ENCODE measurements around the gene TEX35.

The TEX35 gene

DNA sequence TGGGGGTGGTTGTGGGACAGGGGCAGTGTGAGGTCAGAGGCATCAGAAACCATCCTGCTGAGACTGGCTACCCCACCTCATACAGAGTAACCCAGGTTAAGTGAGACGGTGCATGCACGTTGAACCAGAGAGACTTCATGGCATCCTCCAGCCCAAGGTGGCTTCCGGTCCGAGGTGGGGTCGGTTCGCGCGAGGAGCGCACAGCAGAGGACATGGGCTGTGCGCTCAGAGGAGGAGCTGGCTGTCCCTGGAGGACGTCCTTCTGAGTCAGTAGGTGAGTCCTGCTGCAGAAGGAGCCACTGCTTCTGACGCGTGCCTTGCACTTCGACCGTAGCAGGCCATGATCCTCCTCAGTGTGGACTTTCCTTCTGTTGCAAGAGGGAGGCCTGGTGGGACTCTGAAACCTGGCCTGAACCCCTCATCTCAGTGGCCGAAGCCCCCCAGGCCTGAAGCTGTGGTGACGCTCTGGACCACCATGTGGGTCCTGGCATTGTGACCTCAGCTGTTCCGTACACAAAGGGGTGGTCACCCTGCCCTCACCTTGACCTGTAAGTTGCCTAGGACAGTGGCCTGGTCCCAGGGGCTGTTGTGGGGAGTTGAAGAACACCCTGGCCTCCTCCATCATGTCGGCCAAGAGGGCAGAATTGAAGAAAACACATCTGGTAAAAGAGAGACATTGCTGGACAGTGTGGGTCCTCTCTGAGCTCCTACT is at the start of gene TEX35:
TEX35 (plus strand) TSS at position 544 of the 712 bp plus-strand sequence; CDS start at position 624, 80 bp downstream.
- no peak for DNase-seq (ENCODE audit: low spot score)

DNA sequence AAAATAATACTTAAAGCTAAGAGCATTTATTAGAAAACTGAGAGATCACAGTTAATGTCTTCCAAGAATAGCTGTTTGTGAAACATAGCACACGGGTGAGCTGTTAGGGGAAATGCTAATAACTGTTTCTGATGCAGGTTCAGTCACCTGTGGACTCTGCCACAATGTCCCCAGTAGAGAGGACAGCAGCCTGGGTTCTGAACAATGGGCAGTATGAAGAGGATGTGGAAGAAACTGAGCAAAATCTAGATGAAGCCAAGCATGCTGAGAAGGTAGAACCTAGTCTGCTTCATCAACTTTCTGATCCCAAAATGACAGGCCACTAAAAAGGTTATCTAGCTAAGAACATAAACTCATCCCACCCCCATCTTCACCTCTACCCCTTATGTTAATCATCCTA is 48.8 kb upstream of the TEX35 start:
- no peak for DNase-seq (ENCODE audit: low spot score)

DNA sequence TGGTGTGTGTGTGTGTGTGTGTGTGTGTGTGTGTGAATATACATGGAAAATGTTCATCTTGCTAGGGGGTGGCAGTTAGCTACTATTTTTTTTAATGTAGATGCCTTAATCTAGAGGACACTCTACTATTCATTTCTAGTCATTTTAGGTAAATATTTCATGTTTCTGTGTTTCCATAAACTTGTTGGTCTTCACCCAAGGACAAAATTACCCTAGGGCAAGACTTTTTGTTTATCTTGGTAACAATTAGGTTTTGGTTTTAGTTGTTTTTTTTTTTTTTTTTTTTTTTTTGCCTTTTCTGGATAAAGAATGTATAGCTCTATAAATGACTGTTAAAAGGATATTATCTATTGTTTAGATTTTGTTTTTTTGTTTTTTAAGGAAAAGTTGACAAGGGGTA is 48.3 kb upstream of the TEX35 start:
- DNase-seq (ENCODE audit: low spot score) = no peak

DNA sequence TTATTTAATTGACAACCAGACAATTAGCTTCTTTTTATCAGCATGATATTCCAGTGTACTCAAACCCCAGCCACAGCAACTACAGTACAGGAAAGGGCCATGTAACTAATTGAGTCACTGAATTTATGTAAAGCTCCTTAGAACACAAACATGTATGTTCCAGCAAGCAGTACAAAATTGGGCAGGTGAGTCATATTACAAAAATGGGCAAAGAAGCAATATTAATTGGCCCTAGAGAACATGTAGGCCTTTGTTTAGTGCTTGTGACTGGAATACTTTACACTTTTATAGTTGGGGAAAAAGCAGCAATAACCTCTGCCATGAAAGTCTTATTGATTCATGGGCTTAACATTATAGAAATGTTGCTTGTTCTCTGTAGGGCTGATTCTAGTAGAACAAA is 47.9 kb upstream of the TEX35 start:
- peak; percentile 38 for DNase-seq (ENCODE audit: low spot score)

DNA sequence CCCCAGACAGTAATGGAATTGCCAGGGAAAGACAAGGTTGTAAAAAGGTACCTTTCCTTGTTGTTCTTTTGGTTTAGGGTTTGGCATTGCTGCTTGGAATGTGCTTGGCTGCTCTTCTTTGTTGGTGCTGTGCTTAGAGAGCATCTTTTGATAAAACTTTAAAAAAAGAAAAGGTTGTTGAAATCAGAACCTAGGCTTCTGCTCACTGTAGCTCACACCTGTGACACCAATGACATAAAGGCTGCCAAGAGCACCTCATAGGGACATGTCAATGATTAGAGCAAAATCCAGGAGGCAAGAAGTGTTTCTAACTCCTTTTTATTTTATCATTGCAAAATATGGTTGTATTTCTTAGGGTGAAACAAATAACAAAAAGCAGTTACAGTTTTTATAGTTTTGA is 45.1 kb upstream of the TEX35 start:
- DNase-seq (ENCODE audit: low spot score) = no peak

DNA sequence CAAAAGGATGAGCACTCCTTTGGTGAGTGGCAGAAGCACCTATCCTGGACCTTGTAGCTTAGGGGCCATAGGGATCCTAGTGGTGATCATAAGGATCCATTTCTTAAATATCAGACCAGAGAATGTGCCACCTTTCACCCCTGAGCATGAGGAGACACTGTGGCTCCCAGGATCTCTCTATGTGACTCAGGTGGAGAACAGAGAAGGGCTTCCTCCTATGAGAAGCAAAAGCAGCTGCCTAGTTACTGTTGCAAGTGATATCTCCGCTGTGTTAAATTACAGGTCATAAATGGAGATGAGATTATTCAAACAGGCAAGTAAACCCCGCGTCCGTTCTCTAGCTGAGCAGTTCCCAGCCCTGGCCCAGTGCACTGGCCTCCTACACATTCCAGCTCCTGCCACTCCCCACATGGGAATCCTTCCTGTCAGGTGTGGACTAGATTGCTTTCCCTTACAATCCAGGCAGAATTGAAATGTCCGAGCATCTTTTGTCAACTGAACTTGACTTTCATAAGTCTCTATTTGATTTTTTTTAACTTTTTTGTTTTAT is 42.4 kb upstream of the TEX35 start:
- DNase-seq (ENCODE audit: low spot score) = peak; percentile 51

DNA sequence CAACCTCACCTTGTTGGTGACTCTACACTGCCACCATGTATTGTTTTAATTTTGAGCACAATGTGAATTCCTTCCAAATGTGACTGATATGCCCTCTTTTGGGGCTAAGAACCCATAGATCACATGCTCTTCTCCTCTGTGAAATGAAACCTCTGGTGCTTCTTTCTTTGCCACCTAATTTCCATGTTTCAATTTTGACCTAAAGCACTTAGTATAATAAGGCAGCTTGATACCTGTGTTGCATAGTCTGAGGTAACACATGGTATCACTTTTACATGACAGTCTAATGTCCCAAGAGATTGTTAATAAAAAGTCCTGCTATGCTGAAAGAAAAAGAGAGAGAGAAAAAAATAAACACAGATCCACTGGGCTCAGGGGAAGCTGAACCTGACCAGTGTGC is 40.4 kb upstream of the TEX35 start:
- no peak for DNase-seq (ENCODE audit: low spot score)

DNA sequence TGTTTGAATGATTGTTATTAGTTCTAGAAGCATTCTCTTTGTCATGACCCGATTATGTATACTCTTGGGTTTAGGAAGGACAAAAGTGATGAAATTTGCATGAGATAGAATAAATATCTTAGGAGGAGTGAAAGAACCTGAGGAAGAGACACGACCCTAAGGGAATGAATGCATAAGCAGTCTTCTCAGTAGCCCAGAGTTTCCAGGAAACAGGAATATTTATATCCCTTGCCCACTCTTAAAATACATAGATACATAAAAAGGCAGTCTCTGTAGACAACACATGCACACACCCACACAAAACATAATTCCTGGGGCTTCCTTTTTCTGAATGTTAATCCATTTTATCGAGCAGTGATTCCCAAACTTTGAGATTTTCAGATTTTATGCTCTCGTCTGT is 35.5 kb upstream of the TEX35 start:
- DNase-seq (ENCODE audit: low spot score) = no peak

DNA sequence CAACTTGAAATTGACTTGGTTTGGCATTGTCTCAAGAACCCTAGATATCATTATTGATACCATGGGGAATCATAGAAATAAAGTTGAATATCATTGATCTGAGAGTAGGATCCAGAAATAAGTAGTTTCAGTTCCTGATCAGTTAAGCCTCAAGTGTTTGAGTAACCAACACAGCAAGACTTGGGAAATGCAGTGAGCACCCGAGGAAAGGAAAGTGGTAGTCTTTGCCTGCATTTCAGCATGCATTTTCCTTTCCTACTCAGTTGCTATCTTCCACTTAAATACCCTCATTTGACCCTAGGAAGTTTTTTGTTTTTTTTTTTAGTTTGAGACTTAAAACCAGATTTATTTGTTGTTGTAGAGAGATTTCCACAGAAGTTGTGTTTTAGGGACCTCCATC is 35.1 kb upstream of the TEX35 start:
- no peak for DNase-seq (ENCODE audit: low spot score)

DNA sequence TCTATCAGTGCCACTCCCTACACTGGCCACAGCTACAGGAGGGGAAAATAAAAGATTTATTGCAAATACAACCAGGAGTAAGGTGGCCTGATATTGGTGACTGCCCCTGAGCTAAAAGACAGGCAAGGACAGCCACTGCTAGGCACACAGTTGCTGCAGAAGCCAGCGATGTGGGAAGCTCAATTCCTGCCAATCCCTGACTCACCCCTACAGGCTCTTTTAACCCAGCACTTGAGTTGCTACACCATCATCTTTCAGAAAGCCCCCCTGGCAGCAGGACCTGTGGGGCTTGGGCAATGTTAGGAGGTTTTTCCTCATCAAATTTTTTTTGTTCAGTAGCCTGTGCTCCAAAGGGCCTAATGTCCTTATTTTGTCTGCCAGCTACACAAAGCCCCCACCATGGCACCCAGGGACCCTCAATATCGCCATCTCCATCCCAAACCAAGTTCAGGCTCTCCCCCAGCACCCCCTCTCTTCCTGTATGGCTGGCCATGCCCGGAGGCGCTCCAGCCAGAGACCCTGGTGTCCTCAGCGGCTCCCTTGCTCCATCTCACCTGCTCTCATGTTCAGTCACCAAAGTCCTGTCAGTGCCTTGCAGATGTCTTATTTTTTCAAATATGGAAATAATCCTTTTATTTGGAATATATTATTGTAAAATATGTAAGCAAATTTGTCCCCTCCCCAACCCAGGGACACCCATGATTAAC is 29.5 kb upstream of the TEX35 start:
- no peak for DNase-seq (ENCODE audit: low spot score)

DNA sequence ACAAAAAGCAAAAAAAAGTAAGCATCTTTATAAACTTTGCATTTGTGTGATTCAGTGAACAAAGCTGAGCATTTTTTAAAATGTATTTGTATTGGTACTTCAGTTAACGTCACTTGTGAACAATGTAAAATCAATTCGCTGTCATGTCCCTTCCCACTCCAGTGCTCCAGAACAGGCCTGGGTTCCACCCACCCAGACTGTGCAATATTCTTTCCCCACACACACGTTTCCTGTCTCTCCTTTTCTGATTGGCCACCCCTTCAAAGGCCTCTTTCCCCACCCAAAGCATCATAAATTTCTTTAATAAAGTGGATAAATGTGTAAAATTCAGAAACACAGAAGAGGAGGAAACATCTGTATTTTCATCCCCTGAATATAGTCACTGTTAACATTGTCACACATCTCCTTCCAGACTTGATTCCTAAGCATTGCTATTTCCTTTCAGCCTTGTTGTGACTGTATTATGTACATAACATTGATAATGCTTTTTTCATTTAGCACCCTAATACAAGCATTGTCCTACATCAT is 28.1 kb upstream of the TEX35 start:
- DNase-seq (ENCODE audit: low spot score) = no peak

DNA sequence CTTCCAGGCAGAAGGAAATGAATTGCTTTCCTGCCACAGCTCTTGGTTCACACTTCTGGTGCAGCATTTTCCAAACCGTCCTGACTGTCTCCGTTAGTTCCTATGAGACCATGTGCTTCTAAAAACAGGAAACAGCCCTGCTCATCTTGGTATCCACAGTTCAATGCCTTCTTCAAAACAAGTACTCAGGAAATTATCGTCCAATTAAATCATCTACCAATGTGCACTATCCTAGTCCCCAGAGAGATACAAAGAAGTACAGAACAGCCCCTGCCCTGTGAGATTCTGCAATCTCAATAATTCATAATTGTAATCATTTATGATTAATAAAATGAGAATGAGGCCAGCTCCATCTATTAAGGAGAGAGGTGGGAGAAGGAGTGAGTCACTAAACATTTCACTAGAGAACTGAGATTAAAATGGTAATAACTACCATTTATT is 27.3 kb upstream of the TEX35 start:
- DNase-seq (ENCODE audit: low spot score) = no peak

DNA sequence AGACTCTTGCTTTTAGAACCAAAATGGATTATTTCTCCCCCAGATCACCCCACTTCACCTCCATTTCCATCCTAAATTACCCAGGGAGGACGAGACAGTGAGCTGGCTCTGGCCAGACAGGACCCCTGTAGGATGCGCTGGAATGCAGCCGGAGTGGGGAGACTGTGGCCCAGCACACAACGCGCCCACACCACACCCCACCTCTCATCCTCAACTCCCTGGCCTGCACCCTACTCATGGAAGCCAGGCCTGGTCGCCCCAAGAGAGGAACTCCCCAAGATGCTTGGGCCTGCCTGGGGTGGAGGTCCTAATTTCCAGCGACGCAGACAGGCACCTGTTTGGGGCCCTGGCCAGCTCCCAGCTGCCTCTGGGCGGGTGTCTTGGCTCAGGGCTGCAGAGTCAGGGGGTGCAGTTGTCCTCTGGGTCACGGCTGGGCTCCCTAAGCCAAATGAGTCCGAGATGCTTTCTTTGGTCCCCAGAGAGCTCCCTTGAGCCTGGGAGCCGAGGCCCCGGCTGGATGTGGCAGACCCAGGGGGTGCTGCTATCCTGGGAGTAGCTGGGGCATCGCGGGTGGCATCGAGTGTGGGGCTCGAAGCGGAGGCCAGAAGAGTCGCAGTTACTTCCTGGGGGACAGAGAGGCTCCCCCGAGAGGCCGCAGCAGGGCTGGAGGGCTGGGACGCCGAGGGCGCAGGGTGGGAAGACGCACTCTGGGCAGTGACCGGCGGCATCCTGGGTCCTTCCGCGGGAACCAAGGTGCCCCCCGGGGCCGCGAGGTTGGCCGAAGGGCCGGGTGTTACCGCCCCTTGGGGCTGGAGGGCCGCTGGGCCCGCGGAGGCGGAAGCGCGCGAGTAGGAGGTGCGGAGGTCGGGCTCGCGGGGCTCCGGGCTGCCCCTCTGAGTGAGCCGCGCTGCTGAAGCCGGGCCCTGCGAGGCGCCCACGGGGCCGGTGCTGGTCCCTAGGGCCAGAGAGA is 26.5 kb upstream of the TEX35 start:
- DNase-seq (ENCODE audit: low spot score) = no peak

DNA sequence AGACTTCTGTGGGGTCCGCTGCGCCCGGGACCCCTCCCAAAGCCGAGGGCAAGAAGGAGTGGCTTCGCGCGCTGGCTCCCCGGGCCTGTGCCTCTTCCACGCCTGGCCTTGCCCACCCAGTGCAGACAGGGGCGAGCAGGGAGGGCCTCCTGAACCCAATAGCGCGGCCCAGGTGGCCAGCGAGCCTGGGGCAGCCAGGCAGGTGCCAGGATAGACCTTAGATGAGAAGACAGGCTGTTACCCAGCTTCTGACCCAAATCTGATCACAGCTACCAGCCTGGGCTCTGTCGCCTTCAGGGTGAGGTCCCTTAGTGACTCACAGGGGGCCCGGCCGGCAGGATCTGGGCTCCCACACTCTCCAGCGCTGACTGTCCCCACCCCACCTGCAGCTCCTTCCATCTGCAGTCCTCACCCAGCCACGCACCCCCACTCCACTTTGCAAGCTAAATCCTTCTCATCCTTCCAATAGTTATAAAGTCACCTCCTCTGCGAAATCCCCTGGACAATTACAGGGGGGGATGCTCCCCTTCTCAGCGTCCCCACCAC is 25.8 kb upstream of the TEX35 start:
- no peak for DNase-seq (ENCODE audit: low spot score)

DNA sequence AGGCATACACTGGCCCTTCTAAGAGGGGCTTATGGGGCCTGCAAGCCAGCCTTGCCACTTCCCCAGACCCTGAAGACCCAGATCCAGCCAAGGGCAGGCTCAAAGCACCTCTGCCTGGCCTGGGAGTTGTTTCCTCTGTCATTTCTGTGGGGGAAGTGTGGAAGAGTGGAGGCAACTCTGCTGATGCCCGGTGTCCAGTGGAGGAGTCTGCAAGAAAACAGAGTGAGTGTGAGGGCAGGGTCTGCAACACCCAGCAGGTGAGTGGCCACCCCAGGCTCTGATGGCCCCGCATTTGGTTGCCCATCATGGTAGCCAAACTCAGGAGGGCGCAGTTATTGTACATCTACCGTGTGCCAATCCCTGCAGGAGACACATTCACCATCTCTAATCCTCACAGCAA is 24.5 kb upstream of the TEX35 start:
- DNase-seq (ENCODE audit: low spot score) = no peak

DNA sequence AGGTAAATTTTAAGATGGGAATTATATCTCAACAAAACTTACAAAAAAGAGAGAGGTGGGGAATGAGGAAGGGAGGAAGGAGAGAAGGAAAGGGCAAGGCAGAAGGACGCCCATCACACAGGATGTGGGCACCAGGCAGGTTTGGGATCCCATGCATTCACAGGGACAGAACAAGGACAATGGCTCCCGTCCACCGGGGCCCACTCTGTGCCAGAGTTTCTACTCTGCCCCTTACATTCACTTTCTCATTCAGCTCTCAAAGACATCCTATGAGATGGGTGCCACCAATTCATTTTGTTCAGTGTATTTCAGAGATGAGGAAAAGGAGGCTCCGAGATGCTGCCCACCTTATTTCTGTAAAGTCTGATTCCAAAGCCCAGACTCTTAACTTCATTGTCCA is 23.5 kb upstream of the TEX35 start:
- DNase-seq (ENCODE audit: low spot score) = no peak

DNA sequence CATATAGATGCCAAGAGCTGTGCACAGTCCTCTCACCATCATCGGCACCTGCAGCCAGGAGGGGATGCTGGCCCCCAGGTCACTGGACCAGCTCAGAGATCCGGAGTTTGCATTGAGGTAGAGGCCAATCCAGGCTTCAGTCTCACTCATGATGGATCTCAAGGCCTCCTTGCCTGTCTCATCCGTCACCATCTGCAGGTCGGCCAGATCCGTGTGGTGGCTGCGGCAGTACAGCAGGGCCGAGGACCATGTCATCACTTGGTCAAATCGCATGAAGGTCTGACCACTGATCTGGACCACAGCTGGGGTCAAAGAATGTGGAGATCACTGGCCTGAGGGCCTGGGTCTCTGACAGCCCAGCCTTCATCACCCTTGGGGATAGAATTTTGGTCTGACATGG is 22.8 kb upstream of the TEX35 start:
- DNase-seq (ENCODE audit: low spot score) = no peak

DNA sequence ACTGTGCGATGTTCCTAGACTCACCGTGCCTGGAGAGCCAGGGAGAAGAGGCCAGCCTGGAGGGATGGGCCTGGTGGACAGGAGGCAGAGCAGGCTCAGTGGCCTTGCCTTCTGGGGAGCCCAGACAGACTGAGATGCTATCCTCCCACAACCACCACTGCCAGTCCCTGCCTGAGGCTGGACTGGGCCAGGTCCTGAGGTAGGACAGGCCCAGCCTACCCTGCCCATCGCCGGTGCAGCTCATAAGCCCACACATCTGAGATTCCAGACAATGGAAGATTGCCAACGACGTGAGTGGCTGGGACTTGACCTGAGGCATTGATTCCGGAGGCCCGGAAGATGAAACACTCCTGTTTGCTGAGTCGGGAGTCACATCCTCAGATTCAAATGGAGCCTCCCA is 21.9 kb upstream of the TEX35 start:
- DNase-seq (ENCODE audit: low spot score) = no peak

DNA sequence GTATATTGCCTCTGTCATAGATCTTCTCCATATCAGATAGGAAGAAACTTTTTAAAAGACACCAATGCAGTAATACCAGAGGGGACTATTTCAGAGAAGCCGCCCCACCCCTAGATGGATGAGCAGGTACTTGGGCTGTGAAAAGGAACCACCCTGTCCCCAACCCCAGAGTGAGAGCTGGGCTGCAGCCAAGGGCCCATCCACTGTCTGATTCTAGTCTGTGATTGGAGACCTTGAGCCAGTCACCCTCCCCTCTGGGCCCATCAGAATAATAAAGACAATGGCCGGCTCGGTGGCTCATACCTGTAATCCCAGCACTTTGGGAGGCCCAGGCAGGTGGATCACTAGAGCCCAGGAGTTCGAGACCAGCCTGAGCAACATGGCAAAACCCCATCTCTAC is 21.2 kb upstream of the TEX35 start:
- no peak for DNase-seq (ENCODE audit: low spot score)

DNA sequence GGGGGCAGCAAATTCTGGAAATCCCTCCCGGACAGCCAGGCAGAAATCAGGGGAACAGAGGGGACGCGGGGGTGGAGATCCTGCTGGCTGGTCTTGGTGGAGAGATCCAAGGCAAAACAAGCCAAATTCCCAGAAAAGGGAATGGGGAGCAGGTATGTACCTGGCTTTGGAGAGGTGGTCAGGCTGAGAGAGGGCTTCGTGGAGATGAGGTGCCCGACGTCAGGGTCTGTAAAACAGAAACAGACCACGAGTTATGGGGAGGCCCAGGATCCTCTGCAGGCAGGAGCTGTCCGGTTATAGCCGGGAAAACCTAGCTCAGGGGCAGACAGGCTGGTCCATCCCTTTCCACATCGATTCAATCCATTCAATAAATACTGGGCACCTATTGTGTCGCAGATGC is 20.6 kb upstream of the TEX35 start:
- DNase-seq (ENCODE audit: low spot score) = no peak

DNA sequence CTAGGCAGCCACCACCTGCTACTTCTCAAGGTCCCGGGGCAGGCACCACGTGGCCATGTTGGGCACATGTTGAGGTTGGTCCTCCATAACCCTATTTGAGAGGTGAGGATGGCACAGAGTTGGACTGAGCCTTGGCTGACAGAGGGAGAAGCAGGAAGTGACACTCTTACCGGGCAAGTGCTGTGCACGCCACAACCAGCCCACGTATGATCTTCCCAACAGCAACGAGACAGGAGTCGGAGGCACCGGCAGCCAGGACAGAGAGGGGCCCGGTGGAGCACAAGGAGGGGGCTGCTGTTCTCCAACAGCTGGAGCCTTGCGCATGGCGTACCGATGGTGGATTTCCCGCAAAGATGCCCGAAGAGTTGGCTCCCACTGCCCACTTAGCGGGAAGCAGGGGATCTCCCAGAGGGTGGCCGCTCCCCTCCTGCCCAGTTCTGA is 19.6 kb upstream of the TEX35 start:
- no peak for DNase-seq (ENCODE audit: low spot score)

DNA sequence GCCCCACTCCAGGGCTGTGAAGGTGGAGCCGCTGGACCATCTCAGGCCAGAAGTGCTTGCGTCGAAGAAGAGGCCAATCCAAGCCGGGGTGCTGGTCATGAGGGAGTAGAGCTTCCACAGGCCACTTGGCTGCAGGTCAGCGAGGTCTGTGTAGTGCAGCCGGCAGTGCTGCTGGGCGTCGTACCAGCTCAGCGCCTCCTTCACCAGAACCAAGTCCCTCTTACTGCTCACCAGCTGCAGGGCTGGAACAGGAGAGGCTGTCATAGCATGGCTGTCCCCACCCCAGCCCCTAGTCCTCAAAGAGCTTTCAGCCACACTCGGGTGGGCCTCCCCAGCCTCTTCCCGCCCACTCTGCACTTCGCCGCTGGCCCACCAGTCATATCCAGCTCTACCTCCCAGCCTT is 18.3 kb upstream of the TEX35 start:
- DNase-seq (ENCODE audit: low spot score) = no peak
